GM18870 (cell line): ENCODE results near the gene JPT2.
A peak's percentile ranks its signal among the peaks of the same experiment; 100 is the strongest.
"Not testable (repeated sequence)": the region's sequence is repeated elsewhere in the genome, so short reads cannot be mapped to it uniquely, and the experiment has no call there.

ENCODE experiments used
- ATAC-seq: cut with Tn5 transposase; IDR thresholded peaks from one replicate; pipeline ENCODE4 v1.9.1; 2021; ENCODE audit warnings: moderate library complexity; ENCODE audit not compliant: unreplicated experiment

The JPT2 gene

GRCh38 chr16:1705688-1706385 is 27.8 kb downstream of the JPT2 start, which contains the start of gene MAPK8IP3:
Gene MAPK8IP3 (plus strand): TSS chr16:1706195. CDS start chr16:1706340, 145 bp downstream.
- ATAC-seq: peak; percentile 59

GRCh38 chr16:1706386-1707192 is 28.5 kb downstream of the JPT2 start:
- peak; percentile 32 for ATAC-seq

GRCh38 chr16:1707193-1707790 is 29.2 kb downstream of the JPT2 start:
- ATAC-seq: no peak

GRCh38 chr16:1708083-1708767 is 30.1 kb downstream of the JPT2 start:
- no peak for ATAC-seq

GRCh38 chr16:1708768-1709180 is 30.7 kb downstream of the JPT2 start:
- no peak for ATAC-seq

- ATAC-seq: no peak
Observed at GRCh38 chr16:1709356-1709755, 31.3 kb downstream of the JPT2 start.

- ATAC-seq: no peak
Observed at GRCh38 chr16:1710811-1711507, 32.9 kb downstream of the JPT2 start.

- ATAC-seq: no peak
Observed at GRCh38 chr16:1712791-1713261, 34.7 kb downstream of the JPT2 start.

GRCh38 chr16:1713331-1713730 is 35.3 kb downstream of the JPT2 start:
- ATAC-seq: no peak

- ATAC-seq: no peak
Observed at GRCh38 chr16:1713933-1714332, 35.9 kb downstream of the JPT2 start.

GRCh38 chr16:1715220-1715619 is 37.1 kb downstream of the JPT2 start:
- ATAC-seq: no peak

- not testable (repeated sequence) for ATAC-seq
Observed at GRCh38 chr16:1718236-1718635, 40.2 kb downstream of the JPT2 start.

- ATAC-seq: not testable (repeated sequence)
Observed at GRCh38 chr16:1719559-1720229, 41.6 kb downstream of the JPT2 start.

GRCh38 chr16:1721372-1721771 is 43.3 kb downstream of the JPT2 start:
- no peak for ATAC-seq

- ATAC-seq: no peak
Observed at GRCh38 chr16:1723450-1724147, 45.5 kb downstream of the JPT2 start.

- no peak for ATAC-seq
Observed at GRCh38 chr16:1724491-1724890, 46.4 kb downstream of the JPT2 start.

- no peak for ATAC-seq
Observed at GRCh38 chr16:1726661-1727502, 48.8 kb downstream of the JPT2 start.
